GM21423 (cell line): ENCODE results near the gene TADA2B.

Experiments
- ATAC-seq: cut with Tn5 transposase; IDR thresholded peaks from one replicate; pipeline ENCODE4 v1.9.1; 2021; ENCODE audit warnings: mild to moderate bottlenecking, moderate library complexity; ENCODE audit not compliant: unreplicated experiment

The TADA2B gene

GRCh38 chr4:7017446-7018048 is 25.6 kb upstream of the TADA2B start:
- no peak for ATAC-seq

DNA sequence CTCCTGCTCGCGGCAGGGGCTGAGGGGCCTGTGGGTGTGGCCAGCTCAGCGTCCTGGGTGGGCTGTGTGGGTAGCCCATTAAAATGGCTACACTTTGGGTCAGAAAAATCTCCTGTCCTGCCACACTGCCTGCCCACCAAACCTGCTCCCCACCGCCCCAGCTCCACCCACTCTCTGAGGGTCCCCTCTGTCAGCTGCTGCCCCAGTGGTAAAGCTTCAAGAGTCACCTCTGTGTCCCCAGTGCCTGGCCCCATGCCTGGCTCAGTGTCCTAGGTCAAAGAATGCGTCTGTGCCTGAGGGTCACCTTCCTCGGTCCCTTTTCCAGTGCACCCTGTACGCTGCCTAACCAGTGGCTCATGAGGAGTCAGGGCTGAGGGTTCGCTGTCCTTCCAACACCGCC is 24.9 kb upstream of the TADA2B start:
- ATAC-seq: no peak

- ATAC-seq: no peak
These were observed 23.8 kb upstream of the TADA2B start for GRCh38 chr4:7019367-7019766.

DNA sequence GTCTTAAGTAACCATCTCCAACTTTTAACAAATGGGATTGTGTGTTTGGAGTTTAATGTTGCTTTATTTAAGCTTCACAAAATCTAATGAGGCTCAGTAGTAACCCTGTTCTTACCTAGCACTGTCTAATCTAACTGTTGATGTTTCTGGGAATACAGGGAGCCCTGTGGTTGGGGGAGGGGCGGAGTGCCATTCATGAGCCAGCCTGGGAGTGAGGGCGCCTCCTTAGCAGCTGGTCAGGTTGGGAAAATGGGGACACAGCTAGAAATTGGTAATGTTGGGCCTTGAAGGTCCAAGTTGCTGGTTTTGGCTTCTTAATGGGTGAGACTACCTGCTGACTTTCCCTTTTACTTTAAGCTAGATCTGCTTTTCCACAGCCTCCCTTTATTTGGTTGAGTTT is 22.9 kb upstream of the TADA2B start:
- no peak for ATAC-seq

- ATAC-seq: no peak
These were observed 22.3 kb upstream of the TADA2B start for GRCh38 chr4:7020856-7021255.

DNA sequence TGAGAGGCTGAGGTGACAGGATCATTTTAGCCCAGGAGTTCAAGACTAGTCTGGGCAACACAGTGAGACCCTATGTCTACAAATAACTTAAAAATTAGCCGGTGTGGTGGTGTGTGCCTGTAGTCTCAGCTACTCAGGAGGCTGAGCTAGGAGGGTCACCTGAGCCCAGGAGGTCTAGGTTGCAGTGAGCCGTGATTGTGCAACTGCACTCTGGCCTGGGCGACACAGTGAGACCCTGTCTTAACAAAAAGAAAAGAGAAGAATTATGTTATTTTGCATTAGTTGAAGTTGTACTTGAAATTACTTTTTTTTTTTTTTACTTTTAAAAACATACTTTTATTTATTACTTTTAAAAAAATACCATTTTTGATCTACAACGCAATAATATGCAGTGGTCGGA is 21.8 kb upstream of the TADA2B start:
- no peak for ATAC-seq

GRCh38 chr4:7021930-7022664 is 21.1 kb upstream of the TADA2B start:
- ATAC-seq: no peak

- no peak for ATAC-seq
These were observed 19.7 kb upstream of the TADA2B start for GRCh38 chr4:7023486-7023885.

- ATAC-seq: no peak
These were observed 19.3 kb upstream of the TADA2B start for GRCh38 chr4:7023901-7024300.

- ATAC-seq: no peak
These were observed 18.8 kb upstream of the TADA2B start for GRCh38 chr4:7024336-7024890.

GRCh38 chr4:7025040-7025602 is 18.1 kb upstream of the TADA2B start:
- no peak for ATAC-seq

- ATAC-seq: no peak
These were observed 17.1 kb upstream of the TADA2B start for GRCh38 chr4:7026107-7026506.

DNA sequence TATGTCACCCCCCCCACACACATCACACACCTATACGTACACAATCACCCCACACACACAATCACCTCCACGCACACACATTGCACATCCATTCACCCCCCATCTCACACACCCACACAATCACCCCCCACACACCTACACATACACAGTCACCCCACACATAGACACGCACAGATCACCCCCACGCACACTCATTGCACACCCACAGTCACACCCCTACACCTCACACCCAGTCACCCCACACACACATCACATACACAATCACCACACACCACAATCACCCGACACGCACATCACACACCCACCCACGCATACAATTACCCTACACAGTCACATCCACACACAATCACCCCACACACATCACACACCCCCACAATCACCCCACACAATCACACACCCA is 15.9 kb upstream of the TADA2B start:
- no peak for ATAC-seq

DNA sequence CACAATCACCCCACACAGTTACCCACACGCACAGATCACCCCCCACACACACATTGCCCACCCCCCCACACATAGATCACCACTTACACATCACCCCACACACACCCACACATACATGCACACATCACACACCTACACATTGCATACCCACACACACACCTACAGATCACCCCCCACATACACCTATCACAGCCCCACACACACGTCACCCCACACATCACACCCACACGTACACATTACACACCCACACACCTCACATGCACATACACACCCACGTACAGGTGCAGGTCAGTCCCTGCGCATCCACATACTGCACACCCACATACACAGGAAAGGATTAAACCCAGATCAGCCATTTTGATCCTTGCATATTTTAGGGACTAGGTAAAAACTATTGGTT is 15.3 kb upstream of the TADA2B start:
- no peak for ATAC-seq

DNA sequence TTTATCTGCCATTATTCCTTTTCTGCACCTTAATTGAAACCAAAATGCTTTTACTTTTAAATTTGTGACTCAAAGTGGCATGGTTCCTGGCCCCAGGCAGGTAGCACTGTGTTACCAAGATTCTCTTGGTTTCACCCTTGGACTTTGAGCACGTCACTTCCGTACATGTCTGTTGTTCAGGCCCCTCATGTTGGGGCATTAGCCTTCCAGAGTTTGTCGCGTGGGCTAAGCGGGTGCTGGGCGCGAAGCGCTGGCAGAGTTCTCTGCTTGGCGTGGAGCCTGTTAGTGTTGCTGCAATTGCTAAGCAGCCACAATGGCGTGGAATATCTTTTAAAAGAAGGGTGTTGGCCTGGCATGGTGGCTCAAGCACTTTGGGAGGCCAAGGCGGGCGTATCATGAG is 14.0 kb upstream of the TADA2B start:
- ATAC-seq: no peak

DNA sequence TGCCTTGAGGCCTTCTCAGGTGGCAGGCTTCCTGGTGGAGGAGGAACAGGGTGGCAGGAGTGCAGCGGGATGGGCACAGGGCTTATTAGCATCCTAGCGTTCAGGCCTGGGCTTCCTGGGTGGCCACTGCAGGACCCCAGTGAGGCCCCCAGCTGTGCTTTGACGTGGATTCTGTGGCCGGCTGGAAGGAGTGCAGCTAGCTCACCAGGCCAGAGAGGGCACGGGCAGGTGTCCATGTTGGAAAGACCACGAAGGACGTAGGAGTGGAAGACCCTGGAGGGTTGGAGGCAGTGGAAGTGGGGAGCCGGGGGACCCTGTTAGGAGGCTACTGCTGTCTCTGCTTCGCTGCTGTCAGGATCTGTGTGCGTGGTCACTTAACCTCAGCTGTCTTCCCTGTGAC is 13.3 kb upstream of the TADA2B start:
- no peak for ATAC-seq

DNA sequence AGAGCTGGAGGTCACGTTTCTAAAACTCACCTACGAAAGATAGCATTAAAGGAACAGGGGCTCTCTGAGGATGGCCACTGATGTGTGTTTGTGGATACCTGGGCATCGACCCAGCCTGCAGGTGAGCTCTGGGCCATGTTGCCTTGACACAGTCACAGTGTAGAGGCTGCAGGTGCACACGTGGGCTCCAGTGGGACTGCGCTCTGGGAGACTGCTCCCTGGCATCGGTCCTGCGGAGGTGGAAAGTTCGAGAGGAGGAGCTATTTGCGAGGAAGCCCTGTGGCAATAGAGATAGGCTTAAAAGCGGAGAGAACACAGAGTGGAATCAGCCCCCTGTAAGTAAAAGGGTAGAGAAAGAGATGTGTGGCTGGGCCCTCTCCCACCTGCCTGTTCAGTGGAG is 12.3 kb upstream of the TADA2B start:
- ATAC-seq: no peak

- ATAC-seq: no peak
These were observed 11.4 kb upstream of the TADA2B start for GRCh38 chr4:7031558-7032449.

- no peak for ATAC-seq
These were observed 10.6 kb upstream of the TADA2B start for GRCh38 chr4:7032596-7032995.

GRCh38 chr4:7034262-7035081 is 8.7 kb upstream of the TADA2B start:
- ATAC-seq: no peak
